Stimulated activated CD4-positive, alpha-beta T cell treated with anti-CD3 and anti-CD28 coated beads, Interleukin-15, amount 100 ng/mL, for 48 hours (primary cell): ENCODE data around the gene TAC3.
A peak's percentile ranks its signal among the peaks of the same experiment; 100 is the strongest.
"Not testable (repeated sequence)": the region's sequence is repeated elsewhere in the genome, so short reads cannot be mapped to it uniquely, and the experiment has no call there.

Experiments
- DNase-seq, 2 donors: peaks; one replicate each; pipeline ENCODE4 v3.0.0-alpha.2; 2020; ENCODE audit warnings: low read depth in 2 of 2

TAC3 gene

GRCh38 chr12:57004651-57005050, 11.7 kb downstream of the TAC3 start:
- no peak for DNase-seq

- DNase-seq, result no peak
These were observed 12.9 kb downstream of the TAC3 start for GRCh38 chr12:57003395-57003794.

- peak; percentile 49 to 71 for DNase-seq
These were observed 14.9 kb downstream of the TAC3 start for GRCh38 chr12:57001448-57001906.

- DNase-seq, result no peak
These were observed 15.9 kb downstream of the TAC3 start for GRCh38 chr12:57000393-57000792.

GRCh38 chr12:56999456-56999855, 16.9 kb downstream of the TAC3 start:
- DNase-seq, result no peak

GRCh38 chr12:56998981-56999380, 17.3 kb downstream of the TAC3 start:
- peak; percentile 34 to 52 for DNase-seq

- DNase-seq, result no peak
These were observed 18.0 kb downstream of the TAC3 start for GRCh38 chr12:56998316-56998715.

- no peak for DNase-seq
These were observed 19.4 kb downstream of the TAC3 start for GRCh38 chr12:56996793-56997545.

- no peak for DNase-seq
These were observed 20.3 kb downstream of the TAC3 start for GRCh38 chr12:56995930-56996496.

GRCh38 chr12:56995201-56995929, 21.0 kb downstream of the TAC3 start:
- no peak for DNase-seq

- DNase-seq, result no peak
These were observed 22.0 kb downstream of the TAC3 start for GRCh38 chr12:56994231-56994746.

GRCh38 chr12:56993346-56993745, 23.0 kb downstream of the TAC3 start:
- DNase-seq, result no peak

GRCh38 chr12:56991319-56992246, 24.7 kb downstream of the TAC3 start:
- DNase-seq, result no peak

- no peak for DNase-seq
These were observed 25.5 kb downstream of the TAC3 start for GRCh38 chr12:56990648-56991318.

- no peak for DNase-seq
These were observed 26.3 kb downstream of the TAC3 start for GRCh38 chr12:56989861-56990610.

GRCh38 chr12:56988207-56988739, 28.1 kb downstream of the TAC3 start:
- no peak for DNase-seq

GRCh38 chr12:56987551-56988053, 28.7 kb downstream of the TAC3 start:
- peak; percentile 59 to 71 for DNase-seq

GRCh38 chr12:56987011-56987410, 29.3 kb downstream of the TAC3 start:
- no peak for DNase-seq

- DNase-seq, result not testable (repeated sequence)
These were observed 30.6 kb downstream of the TAC3 start for GRCh38 chr12:56985714-56986113.

GRCh38 chr12:56983386-56983785, 32.9 kb downstream of the TAC3 start:
- no peak for DNase-seq
